Ascending aorta (tissue), 2 donors: ENCODE results near the gene CELF4. TPM values are rescaled to one million over a fixed set of nuclear protein-coding genes. Genes with fewer than 3 reads are reported as not detected.

Source experiments
- DNase-seq, 2 donors: peaks; one replicate each; pipeline ENCODE4 v3.0.0-alpha.2; 2019; ENCODE audit warnings: low spot score in 2 of 2
- H3K27ac ChIP-seq, 2 donors: fragments of 200-600 bp; sonication (generic); one replicate each; pipeline ENCODE4 v1.5.1; 2016 to 2017; ENCODE audit warnings: mild to moderate bottlenecking in 1 of 2
- H3K27me3 ChIP-seq: fragments of 200-600 bp; sonication (generic); one replicate; pipeline ENCODE4 v1.5.1; 2017
- H3K36me3 ChIP-seq, 2 donors: fragments of 200-600 bp; sonication (generic); one replicate each; pipeline ENCODE4 v1.5.1; 2016
- H3K4me1 ChIP-seq, 2 donors: fragments of 200-600 bp; sonication (generic); one replicate each; pipeline ENCODE4 v1.5.1; 2016 to 2017; ENCODE audit warnings: mild to moderate bottlenecking in 1 of 2
- H3K4me3 ChIP-seq, 2 donors: fragments of 200-600 bp; sonication (generic); one replicate each; pipeline ENCODE4 v1.5.1; 2016 to 2017; ENCODE audit warnings: mild to moderate bottlenecking in 1 of 2
- H3K9me3 ChIP-seq, 2 donors: fragments of 200-600 bp; sonication (generic); one replicate each; pipeline ENCODE4 v1.5.1; 2016
- CTCF ChIP-seq, 3 experiments: fragments of 200-600 bp in 2 of 3; fragments of 450-650 bp in 1 of 3; sonication (generic) in 2 of 3; IDR thresholded peaks; one replicate each; pipeline ENCODE4 v1.5.1; 2016 to 2019; ENCODE audit warnings: antibody characterized with exemption in 3 of 3, mild to moderate bottlenecking in 1 of 3, moderate library complexity in 1 of 3
- intact Hi-C: fragments of 100-400 bp; cut with DNase I; formaldehyde crosslinking; loops from one replicate; pipeline ENCODE4 v1.15.1; 2023
- total RNA-seq: library from RNA; depleted of rRNA; stranded (reverse); fragments of >200 nt; gene quantifications from one replicate; pipeline ENCODE4 v1.1.0, GENCODE V29; 2016

The CELF4 gene
- total RNA-seq, 1 donor from 2014 or later: not detected

GRCh38 chr18:37519510-37520135 is 46.0 kb downstream of the CELF4 start:
- H3K9me3 ChIP-seq: no peaks in the 10 kb centered on the region
- no peaks in the 10 kb centered on the region for H3K27me3 ChIP-seq
- H3K4me1 ChIP-seq: no peaks in the 10 kb centered on the region
- no peaks in the 10 kb centered on the region for H3K36me3 ChIP-seq
- no peak for TF ChIP-seq CTCF (IDR thresholded peaks at IDR 0.05)
- no peak for DNase-seq
- intact Hi-C loops: no loop called here
- no peak overlapping the region for H3K4me3 ChIP-seq
- H3K27ac ChIP-seq: no peak overlapping the region

GRCh38 chr18:37516361-37516853 is 49.2 kb downstream of the CELF4 start:
- no peak for DNase-seq
- Histone ChIP-seq H3K27me3 (no peaks in the 10 kb centered on the region), H3K4me3 (no peak overlapping the region), H3K36me3 (no peaks in the 10 kb centered on the region), H3K9me3 (no peaks in the 10 kb centered on the region), H3K4me1 (no peaks in the 10 kb centered on the region), H3K27ac (no peak overlapping the region)
- TF ChIP-seq CTCF (IDR thresholded peaks at IDR 0.05): no peak
- intact Hi-C loops: no loop called here

GRCh38 chr18:37514953-37515352 is 50.6 kb downstream of the CELF4 start:
- H3K9me3 ChIP-seq: no peaks in the 10 kb centered on the region
- intact Hi-C loops: no loop called here
- H3K27me3 ChIP-seq: no peaks in the 10 kb centered on the region
- TF ChIP-seq CTCF (IDR thresholded peaks at IDR 0.05): no peak
- no peak for DNase-seq
- H3K36me3 ChIP-seq: no peaks in the 10 kb centered on the region
- no peak overlapping the region for H3K27ac ChIP-seq
- no peak overlapping the region for H3K4me3 ChIP-seq
- H3K4me1 ChIP-seq: no peaks in the 10 kb centered on the region

- H3K27me3 ChIP-seq: no peaks in the 10 kb centered on the region
- no peaks in the 10 kb centered on the region for H3K36me3 ChIP-seq
- H3K4me1 ChIP-seq: no peaks in the 10 kb centered on the region
- no peak for TF ChIP-seq CTCF (IDR thresholded peaks at IDR 0.05)
- DNase-seq: no peak
- H3K9me3 ChIP-seq: no peaks in the 10 kb centered on the region
- intact Hi-C loops: no loop called here
- H3K4me3 ChIP-seq: no peak overlapping the region
- H3K27ac ChIP-seq: no peak overlapping the region
Measured at GRCh38 chr18:37512400-37512799, 53.2 kb downstream of the CELF4 start.

- no peaks in the 10 kb centered on the region for H3K4me1 ChIP-seq
- no peaks in the 10 kb centered on the region for H3K36me3 ChIP-seq
- no peak overlapping the region for H3K27ac ChIP-seq
- no peak overlapping the region for H3K4me3 ChIP-seq
- DNase-seq: no peak
- TF ChIP-seq CTCF (IDR thresholded peaks at IDR 0.05): no peak
- H3K9me3 ChIP-seq: no peaks in the 10 kb centered on the region
- no peaks in the 10 kb centered on the region for H3K27me3 ChIP-seq
- intact Hi-C loops: no loop called here
Measured at GRCh38 chr18:37511721-37512298, 53.8 kb downstream of the CELF4 start.
